ENCODE results near the gene ADARB1.

DNA sequence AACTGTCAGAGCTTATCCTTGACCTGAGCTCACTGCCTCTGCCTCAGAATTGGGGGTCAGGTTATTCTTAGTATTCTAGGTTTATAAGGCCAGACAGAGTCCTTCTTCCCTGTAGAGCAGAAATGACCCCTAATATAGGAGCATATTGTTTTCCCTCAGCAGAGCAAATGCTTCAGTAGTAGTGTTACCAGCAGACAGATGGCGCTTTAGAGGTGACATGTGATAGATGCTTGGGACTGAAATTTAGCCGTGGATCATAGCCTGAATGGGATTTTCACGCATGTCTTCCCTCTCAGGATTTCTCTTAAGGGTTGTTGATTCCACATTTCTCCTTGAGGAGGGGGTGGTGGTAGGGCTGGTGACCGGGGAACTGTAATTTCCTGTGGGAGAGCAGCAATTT, 24.5 kb downstream of the ADARB1 start:
- TF ChIP-seq EP300 (IDR thresholded peaks at IDR 0.05) (no peak), POLR2A (IDR thresholded peaks at IDR 0.05; ENCODE audit: low read depth) (no peak), CTCF (IDR thresholded peaks at IDR 0.05) (peak in 1 of 3 experiments; percentile 21), POLR2AphosphoS5 (IDR thresholded peaks at IDR 0.05) (no peak)
